HG03558 (cell line): ENCODE results near the gene ZBTB7B.

Experiments
- ATAC-seq: cut with Tn5 transposase; IDR thresholded peaks from one replicate; pipeline ENCODE4 v1.9.1; 2021; ENCODE audit warnings: moderate number of reproducible peaks; ENCODE audit not compliant: unreplicated experiment; ENCODE audit errors: extremely low read depth

Gene ZBTB7B

GRCh38 chr1:155001675-155002463, 733 bp upstream of the ZBTB7B start:
- ATAC-seq: no peak

GRCh38 chr1:155003227-155003765, 694 bp downstream of the ZBTB7B start:
- ATAC-seq: no peak

- ATAC-seq: no peak
Measured at GRCh38 chr1:155003766-155004351, 1.3 kb downstream of the ZBTB7B start.

- no peak for ATAC-seq
Measured at GRCh38 chr1:155004352-155005075, 1.9 kb downstream of the ZBTB7B start.

GRCh38 chr1:155005076-155006011, 2.7 kb downstream of the ZBTB7B start:
- ATAC-seq: no peak

GRCh38 chr1:155006601-155007101, 4.0 kb downstream of the ZBTB7B start:
- no peak for ATAC-seq

- no peak for ATAC-seq
Measured at GRCh38 chr1:155007251-155007828, 4.7 kb downstream of the ZBTB7B start.

- no peak for ATAC-seq
Measured at GRCh38 chr1:155008015-155008941, 5.7 kb downstream of the ZBTB7B start.

- no peak for ATAC-seq
Measured at GRCh38 chr1:155009221-155009711, 6.7 kb downstream of the ZBTB7B start.

GRCh38 chr1:155009742-155010141, 7.1 kb downstream of the ZBTB7B start:
- ATAC-seq: no peak

GRCh38 chr1:155010211-155010918, 7.8 kb downstream of the ZBTB7B start:
- ATAC-seq: no peak

- no peak for ATAC-seq
Measured at GRCh38 chr1:155011004-155011416, 8.4 kb downstream of the ZBTB7B start.

GRCh38 chr1:155011437-155012025, 8.9 kb downstream of the ZBTB7B start:
- no peak for ATAC-seq

- no peak for ATAC-seq
Measured at GRCh38 chr1:155012026-155012546, 9.5 kb downstream of the ZBTB7B start.

GRCh38 chr1:155012776-155013602, 10.4 kb downstream of the ZBTB7B start:
- no peak for ATAC-seq

- no peak for ATAC-seq
Measured at GRCh38 chr1:155013632-155014031, 11.0 kb downstream of the ZBTB7B start.
